GM23338 (cell line): ENCODE measurements around the gene KRTAP10-5. TPM values are rescaled to one million over a fixed set of nuclear protein-coding genes. Genes with fewer than 3 reads are reported as not detected.
A peak's percentile ranks its signal among the peaks of the same experiment; 100 is the strongest.

Experiments used
- ATAC-seq: fragments of 200-7000 bp; cut with Tn5 transposase; 3 replicates; pipeline ENCODE4 v1.9.1; 2020
- DNase-seq: peaks from one replicate; pipeline ENCODE4 v3.0.0-alpha.2; 2015; ENCODE audit warnings: low spot score
- H2AFZ ChIP-seq: fragments of 200-600 bp; sonication (generic); 2 replicates; pipeline ENCODE4 v1.8.0; 2016; ENCODE audit warnings: antibody characterized with exemption, mild to moderate bottlenecking, moderate library complexity
- H3F3A ChIP-seq: fragments of 200-600 bp; sonication (generic); replicated peaks from 2 replicates; pipeline ENCODE4 v1.8.0; 2017; ENCODE audit warnings: antibody characterized with exemption, mixed run types, low read depth
- H3K27ac ChIP-seq: fragments of 200-600 bp; sonication (generic); 2 replicates; pipeline ENCODE4 v1.6.1; 2016; ENCODE audit warnings: low read depth
- H3K27me3 ChIP-seq: fragments of 200-600 bp; sonication (generic); 2 replicates; pipeline ENCODE4 v1.8.0; 2016; ENCODE audit warnings: mild to moderate bottlenecking, mixed run types, moderate library complexity; ENCODE audit not compliant: insufficient read depth
- H3K36me3 ChIP-seq: fragments of 200-600 bp; sonication (generic); 2 replicates; pipeline ENCODE4 v1.8.0; 2016; ENCODE audit warnings: mild to moderate bottlenecking; ENCODE audit not compliant: insufficient read depth
- H3K4me1 ChIP-seq: fragments of 200-600 bp; sonication (generic); 2 replicates; pipeline ENCODE4 v1.8.0; 2016; ENCODE audit warnings: mild to moderate bottlenecking, moderate library complexity; ENCODE audit not compliant: insufficient read depth
- H3K4me2 ChIP-seq: fragments of 200-600 bp; sonication (generic); 2 replicates; pipeline ENCODE4 v1.7.1; 2017; ENCODE audit warnings: mixed run types
- H3K4me3 ChIP-seq: fragments of 200-600 bp; sonication (generic); 2 replicates; pipeline ENCODE4 v1.6.1; 2016; ENCODE audit warnings: mixed run types
- H3K79me2 ChIP-seq: fragments of 200-600 bp; sonication (generic); replicated peaks from 2 replicates; pipeline ENCODE4 v1.8.0; 2017; ENCODE audit warnings: mild to moderate bottlenecking; ENCODE audit not compliant: insufficient read depth
- H3K9me2 ChIP-seq: fragments of 200-600 bp; sonication (generic); 2 replicates; pipeline ENCODE4 v1.8.0; 2017; ENCODE audit not compliant: insufficient read depth
- H4K20me1 ChIP-seq: fragments of 200-600 bp; sonication (generic); replicated peaks from 2 replicates; pipeline ENCODE4 v1.8.0; 2017; ENCODE audit warnings: mild to moderate bottlenecking; ENCODE audit not compliant: insufficient read depth
- H3K27ac Mint-ChIP-seq: 2 replicates; pipeline ENCODE4 v1.8.0; 2020; ENCODE audit warnings: inconsistent platforms, mild to moderate bottlenecking, moderate library complexity, mixed read lengths
- H3K27me3 Mint-ChIP-seq: 3 replicates; pipeline ENCODE4 v1.8.0; 2022; ENCODE audit warnings: low read depth, mild to moderate bottlenecking, moderate library complexity, mixed read lengths, inconsistent platforms; ENCODE audit not compliant: insufficient read depth, poor library complexity
- H3K36me3 Mint-ChIP-seq: 3 replicates; pipeline ENCODE4 v1.8.0; 2021; ENCODE audit warnings: low read depth, mild to moderate bottlenecking, inconsistent platforms, moderate library complexity, mixed read lengths
- H3K4me1 Mint-ChIP-seq: 3 replicates; pipeline ENCODE4 v1.8.0; 2020; ENCODE audit warnings: mild to moderate bottlenecking, inconsistent platforms, mixed read lengths
- H3K4me3 Mint-ChIP-seq: 3 replicates; pipeline ENCODE4 v1.8.0; 2021; ENCODE audit warnings: moderate library complexity, mild to moderate bottlenecking, inconsistent platforms, mixed read lengths
- H3K9me3 Mint-ChIP-seq: 3 replicates; pipeline ENCODE4 v1.8.0; 2020; ENCODE audit warnings: moderate library complexity, mild to moderate bottlenecking, inconsistent platforms, mixed read lengths
- CREB1 ChIP-seq: fragments of 250-450 bp; sonication (Bioruptor Pico); IDR thresholded peaks from 2 replicates; pipeline ENCODE4 v1.5.0; 2020; ENCODE audit warnings: low read depth, mild to moderate bottlenecking, moderate library complexity
- EZH2 ChIP-seq: fragments of 200-600 bp; sonication (generic); IDR thresholded peaks from one replicate; pipeline ENCODE4 v1.8.0; 2017; ENCODE audit warnings: antibody characterized with exemption, mild to moderate bottlenecking, low read depth; ENCODE audit not compliant: unreplicated experiment
- EZH2phosphoT487 ChIP-seq: fragments of 200-600 bp; sonication (generic); IDR thresholded peaks from one replicate; pipeline ENCODE4 v1.8.1; 2018; ENCODE audit warnings: antibody characterized with exemption; ENCODE audit not compliant: unreplicated experiment
- JUNB ChIP-seq: IDR thresholded peaks from one replicate; pipeline ENCODE4 v1.6.1; 2016; ENCODE audit warnings: antibody characterized with exemption; ENCODE audit not compliant: unreplicated experiment
- POLR2AphosphoS5 ChIP-seq: IDR thresholded peaks from 2 replicates; pipeline ENCODE4 v1.6.1; 2016; ENCODE audit warnings: antibody characterized with exemption, low read depth
- ZNF114 ChIP-seq: fragments of 250-450 bp; sonication (Bioruptor Pico); IDR thresholded peaks from 2 replicates; pipeline ENCODE4 v1.5.0; 2020; ENCODE audit warnings: mild to moderate bottlenecking, moderate library complexity
- ZNF331 ChIP-seq: fragments of 250-450 bp; sonication (Bioruptor Pico); IDR thresholded peaks from 2 replicates; pipeline ENCODE4 v1.5.0; 2020; ENCODE audit warnings: low read depth, mild to moderate bottlenecking, moderate library complexity
- polyA plus RNA-seq: library from polyadenylated mRNA; unstranded; fragments of >200 nt; fragmentation: Nextera tagmentation; extraction: Ambion mirVana; gene quantifications from 2 replicates; pipeline ENCODE4 v1.2.1, GENCODE V29; 2016
- total RNA-seq: library from RNA; depleted of rRNA; stranded (reverse); fragments of >200 nt; shearing (Covaris generic); gene quantifications from 2 replicates; pipeline ENCODE4 v1.2.3, GENCODE V29; 2014
- TF ChIP-seq, protein P1 (sequence below): fragments of 250-450 bp; sonication (Bioruptor Pico); IDR thresholded peaks from 2 replicates; pipeline ENCODE4 v1.5.0; 2020; ENCODE audit warnings: mild to moderate bottlenecking, moderate library complexity
- TF ChIP-seq, protein P2 (sequence below), 2 experiments: fragments of 200-600 bp in 1 of 2; sonication (generic) in 1 of 2; conservative IDR thresholded peaks; 2 replicates each; pipeline versions ENCODE4 v1.5.1 to v1.6.1; 2016 to 2017; ENCODE audit warnings: antibody characterized with exemption in 2 of 2, low read depth in 2 of 2, mild to moderate bottlenecking in 2 of 2, moderate library complexity in 1 of 2

KRTAP10-5 gene
- total and polyA plus RNA-seq, 2 experiments from 2014 or later, result not detected

DNA sequence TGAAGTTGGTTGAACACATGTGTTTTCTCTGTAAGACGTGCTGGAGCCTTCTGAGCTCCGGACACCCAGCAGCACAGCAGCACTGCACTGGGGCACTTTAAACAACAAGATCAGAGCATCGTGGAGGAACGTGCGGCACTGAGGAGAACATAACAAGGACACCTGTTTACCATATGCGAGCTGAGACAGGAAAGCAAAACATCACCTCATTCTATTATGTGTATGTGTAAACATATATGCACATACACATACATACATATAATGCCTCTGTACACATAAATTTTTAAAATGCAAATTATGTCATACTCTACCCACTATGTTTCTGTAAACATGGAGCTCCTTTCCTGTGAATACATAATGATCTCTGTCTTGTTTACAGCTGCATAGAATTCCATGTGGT lies 15.1 kb upstream of the KRTAP10-5 start (continued):
- TF ChIP-seq EZH2phosphoT487, result no peak

DNA sequence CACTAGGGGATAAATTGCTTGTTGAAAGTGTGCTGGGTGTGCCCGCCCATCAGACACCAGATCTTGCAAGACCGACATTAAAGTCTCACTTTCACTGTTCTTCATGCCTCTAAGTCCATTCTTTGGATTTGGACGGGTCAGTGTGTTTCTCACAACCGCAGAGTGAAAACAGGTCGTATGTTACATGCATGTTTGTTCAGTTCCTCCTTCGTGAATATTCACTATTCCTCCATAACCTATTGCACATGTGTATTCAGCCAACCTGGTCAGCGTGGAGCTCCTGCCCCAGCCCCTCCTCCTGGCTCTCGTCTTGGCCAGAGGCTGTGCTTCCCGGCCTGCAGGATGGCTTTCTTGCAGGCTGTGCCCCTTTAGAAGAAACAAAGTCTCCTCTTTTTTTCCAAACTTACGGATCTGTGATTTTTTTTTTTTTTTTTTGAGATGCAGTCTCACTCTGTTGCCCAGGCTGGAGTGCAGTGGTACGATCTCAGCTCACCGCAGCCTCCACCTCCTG lies 14.1 kb upstream of the KRTAP10-5 start:
- Histone ChIP-seq H3F3A (0 out of 2 replicates have a peak, but pooled peaks cover 4% of the 10 kb centered on the region), H3K27ac (no peak overlapping the region), H3K36me3 (no peaks in the 10 kb centered on the region), H3K4me2 (0 out of 2 replicates have a peak overlapping the region, but pooled peaks have one; percentile 32), H3K79me2 (no peaks in the 10 kb centered on the region), H2AFZ (no peak overlapping the region), H3K4me3 (no peak overlapping the region), H4K20me1 (no peaks in the 10 kb centered on the region), H3K27me3 (no peaks in the 10 kb centered on the region), H3K9me2 (no peaks in the 10 kb centered on the region), H3K4me1 (peaks cover 20% of the 10 kb centered on the region)
- TF ChIP-seq POLR2AphosphoS5 (no peak), ZNF114 (CRISPR knock-in tag) (no peak), JUNB (no peak)
- DNase-seq, result no peak
- Mint-ChIP-seq H3K9me3 (peaks cover 5% of the 10 kb centered on the region; the same call in 2 of the 3 replicates), H3K4me3 (no peak overlapping the region), H3K36me3 (no peaks in the 10 kb centered on the region; the same call in 2 of the 3 replicates), H3K27me3 (peaks cover 3% of the 10 kb centered on the region), H3K27ac (no peak overlapping the region), H3K4me1 (peaks cover 28% of the 10 kb centered on the region)
- no peak for ATAC-seq

DNA sequence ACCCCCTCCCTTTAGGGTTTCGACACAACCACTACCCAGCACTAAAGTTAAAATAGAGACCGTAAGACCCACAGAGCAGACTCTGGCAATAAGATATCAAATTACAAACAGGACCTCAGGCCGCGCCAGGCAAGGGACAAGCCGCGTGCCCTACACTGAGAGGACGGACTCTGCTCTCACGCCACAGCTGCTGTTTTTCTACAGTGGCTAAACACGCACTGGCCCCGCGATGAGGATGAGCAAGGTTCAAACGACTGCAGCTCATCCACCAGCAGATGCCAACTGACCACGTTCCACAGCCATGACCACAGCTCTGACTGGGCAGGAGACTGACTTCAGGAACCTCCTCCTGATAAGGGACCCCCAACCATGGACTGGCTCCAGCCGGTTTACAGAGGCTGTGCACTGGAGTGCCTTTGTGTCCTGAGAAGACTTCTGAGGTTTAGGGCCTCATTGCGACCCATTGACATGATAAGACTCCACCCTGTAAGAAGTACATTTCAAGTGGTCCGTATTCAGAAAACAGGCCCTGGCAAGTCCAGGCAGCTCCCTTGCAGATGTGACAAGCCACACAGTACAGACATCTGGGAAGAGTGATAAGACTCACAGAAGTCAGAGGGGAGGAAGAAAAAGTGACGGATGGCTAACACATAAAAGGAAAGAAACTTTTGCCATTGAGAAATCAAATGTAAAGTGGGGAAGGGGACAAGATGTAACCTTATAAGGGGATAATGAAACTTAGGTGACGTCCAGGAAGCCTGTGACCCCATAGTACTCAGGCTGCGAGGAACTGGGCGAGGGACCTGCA lies 13.4 kb upstream of the KRTAP10-5 start:
- no peaks in the 10 kb centered on the region for H3K79me2 ChIP-seq
- Mint-ChIP-seq H3K36me3 (no peaks in the 10 kb centered on the region; the same call in 2 of the 3 replicates), H3K9me3 (peaks cover 5% of the 10 kb centered on the region; the same call in 2 of the 3 replicates), H3K4me3 (no peak overlapping the region), H3K27me3 (peaks cover 6% of the 10 kb centered on the region), H3K27ac (peak overlapping the region; percentile 58; the same call in 1 of the 2 replicates), H3K4me1 (peaks cover 25% of the 10 kb centered on the region)
- H2AFZ ChIP-seq, result peak overlapping the region; percentile 76
- DNase-seq (peak; percentile 42), ATAC-seq (peak; percentile 66)
- H3F3A ChIP-seq, result 0 out of 2 replicates have a peak, but pooled peaks cover 4% of the 10 kb centered on the region
- H3K4me3 ChIP-seq, result no peak overlapping the region
- H3K27ac ChIP-seq, result no peak overlapping the region
- H4K20me1 ChIP-seq, result no peaks in the 10 kb centered on the region
- peaks cover 20% of the 10 kb centered on the region for H3K4me1 ChIP-seq
- no peaks in the 10 kb centered on the region for H3K9me2 ChIP-seq
- no peaks in the 10 kb centered on the region for H3K27me3 ChIP-seq
- no peaks in the 10 kb centered on the region for H3K36me3 ChIP-seq
- H3K4me2 ChIP-seq, result peak overlapping the region; percentile 32; the same call in 1 of the 2 replicates
- no peak for TF ChIP-seq CREB1 (CRISPR knock-in tag)
- no peak for TF ChIP-seq ZNF331 (CRISPR knock-in tag)
- TF ChIP-seq EZH2, result no peak
- TF ChIP-seq, protein P1, sequence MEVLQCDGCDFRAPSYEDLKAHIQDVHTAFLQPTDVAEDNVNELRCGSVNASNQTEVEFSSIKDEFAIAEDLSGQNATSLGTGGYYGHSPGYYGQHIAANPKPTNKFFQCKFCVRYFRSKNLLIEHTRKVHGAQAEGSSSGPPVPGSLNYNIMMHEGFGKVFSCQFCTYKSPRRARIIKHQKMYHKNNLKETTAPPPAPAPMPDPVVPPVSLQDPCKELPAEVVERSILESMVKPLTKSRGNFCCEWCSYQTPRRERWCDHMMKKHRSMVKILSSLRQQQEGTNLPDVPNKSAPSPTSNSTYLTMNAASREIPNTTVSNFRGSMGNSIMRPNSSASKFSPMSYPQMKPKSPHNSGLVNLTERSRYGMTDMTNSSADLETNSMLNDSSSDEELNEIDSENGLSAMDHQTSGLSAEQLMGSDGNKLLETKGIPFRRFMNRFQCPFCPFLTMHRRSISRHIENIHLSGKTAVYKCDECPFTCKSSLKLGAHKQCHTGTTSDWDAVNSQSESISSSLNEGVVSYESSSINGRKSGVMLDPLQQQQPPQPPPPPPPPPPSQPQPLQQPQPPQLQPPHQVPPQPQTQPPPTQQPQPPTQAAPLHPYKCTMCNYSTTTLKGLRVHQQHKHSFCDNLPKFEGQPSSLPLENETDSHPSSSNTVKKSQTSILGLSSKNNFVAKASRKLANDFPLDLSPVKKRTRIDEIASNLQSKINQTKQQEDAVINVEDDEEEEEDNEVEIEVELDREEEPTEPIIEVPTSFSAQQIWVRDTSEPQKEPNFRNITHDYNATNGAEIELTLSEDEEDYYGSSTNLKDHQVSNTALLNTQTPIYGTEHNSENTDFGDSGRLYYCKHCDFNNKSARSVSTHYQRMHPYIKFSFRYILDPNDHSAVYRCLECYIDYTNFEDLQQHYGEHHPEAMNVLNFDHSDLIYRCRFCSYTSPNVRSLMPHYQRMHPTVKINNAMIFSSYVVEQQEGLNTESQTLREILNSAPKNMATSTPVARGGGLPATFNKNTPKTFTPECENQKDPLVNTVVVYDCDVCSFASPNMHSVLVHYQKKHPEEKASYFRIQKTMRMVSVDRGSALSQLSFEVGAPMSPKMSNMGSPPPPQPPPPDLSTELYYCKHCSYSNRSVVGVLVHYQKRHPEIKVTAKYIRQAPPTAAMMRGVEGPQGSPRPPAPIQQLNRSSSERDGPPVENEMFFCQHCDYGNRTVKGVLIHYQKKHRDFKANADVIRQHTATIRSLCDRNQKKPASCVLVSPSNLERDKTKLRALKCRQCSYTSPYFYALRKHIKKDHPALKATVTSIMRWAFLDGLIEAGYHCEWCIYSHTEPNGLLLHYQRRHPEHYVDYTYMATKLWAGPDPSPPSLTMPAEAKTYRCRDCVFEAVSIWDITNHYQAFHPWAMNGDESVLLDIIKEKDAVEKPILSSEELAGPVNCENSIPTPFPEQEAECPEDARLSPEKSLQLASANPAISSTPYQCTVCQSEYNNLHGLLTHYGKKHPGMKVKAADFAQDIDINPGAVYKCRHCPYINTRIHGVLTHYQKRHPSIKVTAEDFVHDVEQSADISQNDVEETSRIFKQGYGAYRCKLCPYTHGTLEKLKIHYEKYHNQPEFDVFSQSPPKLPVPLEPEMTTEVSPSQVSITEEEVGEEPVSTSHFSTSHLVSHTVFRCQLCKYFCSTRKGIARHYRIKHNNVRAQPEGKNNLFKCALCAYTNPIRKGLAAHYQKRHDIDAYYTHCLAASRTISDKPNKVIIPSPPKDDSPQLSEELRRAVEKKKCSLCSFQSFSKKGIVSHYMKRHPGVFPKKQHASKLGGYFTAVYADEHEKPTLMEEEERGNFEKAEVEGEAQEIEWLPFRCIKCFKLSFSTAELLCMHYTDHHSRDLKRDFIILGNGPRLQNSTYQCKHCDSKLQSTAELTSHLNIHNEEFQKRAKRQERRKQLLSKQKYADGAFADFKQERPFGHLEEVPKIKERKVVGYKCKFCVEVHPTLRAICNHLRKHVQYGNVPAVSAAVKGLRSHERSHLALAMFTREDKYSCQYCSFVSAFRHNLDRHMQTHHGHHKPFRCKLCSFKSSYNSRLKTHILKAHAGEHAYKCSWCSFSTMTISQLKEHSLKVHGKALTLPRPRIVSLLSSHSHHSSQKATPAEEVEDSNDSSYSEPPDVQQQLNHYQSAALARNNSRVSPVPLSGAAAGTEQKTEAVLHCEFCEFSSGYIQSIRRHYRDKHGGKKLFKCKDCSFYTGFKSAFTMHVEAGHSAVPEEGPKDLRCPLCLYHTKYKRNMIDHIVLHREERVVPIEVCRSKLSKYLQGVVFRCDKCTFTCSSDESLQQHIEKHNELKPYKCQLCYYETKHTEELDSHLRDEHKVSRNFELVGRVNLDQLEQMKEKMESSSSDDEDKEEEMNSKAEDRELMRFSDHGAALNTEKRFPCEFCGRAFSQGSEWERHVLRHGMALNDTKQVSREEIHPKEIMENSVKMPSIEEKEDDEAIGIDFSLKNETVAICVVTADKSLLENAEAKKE (CRISPR knock-in tag), result no peak
- TF ChIP-seq EZH2phosphoT487, result no peak
- TF ChIP-seq, protein P2, sequence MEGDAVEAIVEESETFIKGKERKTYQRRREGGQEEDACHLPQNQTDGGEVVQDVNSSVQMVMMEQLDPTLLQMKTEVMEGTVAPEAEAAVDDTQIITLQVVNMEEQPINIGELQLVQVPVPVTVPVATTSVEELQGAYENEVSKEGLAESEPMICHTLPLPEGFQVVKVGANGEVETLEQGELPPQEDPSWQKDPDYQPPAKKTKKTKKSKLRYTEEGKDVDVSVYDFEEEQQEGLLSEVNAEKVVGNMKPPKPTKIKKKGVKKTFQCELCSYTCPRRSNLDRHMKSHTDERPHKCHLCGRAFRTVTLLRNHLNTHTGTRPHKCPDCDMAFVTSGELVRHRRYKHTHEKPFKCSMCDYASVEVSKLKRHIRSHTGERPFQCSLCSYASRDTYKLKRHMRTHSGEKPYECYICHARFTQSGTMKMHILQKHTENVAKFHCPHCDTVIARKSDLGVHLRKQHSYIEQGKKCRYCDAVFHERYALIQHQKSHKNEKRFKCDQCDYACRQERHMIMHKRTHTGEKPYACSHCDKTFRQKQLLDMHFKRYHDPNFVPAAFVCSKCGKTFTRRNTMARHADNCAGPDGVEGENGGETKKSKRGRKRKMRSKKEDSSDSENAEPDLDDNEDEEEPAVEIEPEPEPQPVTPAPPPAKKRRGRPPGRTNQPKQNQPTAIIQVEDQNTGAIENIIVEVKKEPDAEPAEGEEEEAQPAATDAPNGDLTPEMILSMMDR (conservative IDR thresholded peaks at IDR 0.05; ENCODE audit: low read depth in 2 of 2), result no peak
